Measurements from ENCODE around the gene ITIH1. TPM values are rescaled to one million over a fixed set of nuclear protein-coding genes. Genes with fewer than 3 reads are reported as not detected.

ITIH1 gene
- total RNA-seq, 4 donors from 2014 or later = 0.39 TPM; not detected in 3

GRCh38 chr3:52810923-52811322 is 33.5 kb downstream of the ITIH1 start:
- H3K4me3 ChIP-seq (ENCODE audit: low read depth, poor library complexity, severe bottlenecking) = no peak overlapping the region
- intact Hi-C loops (cut with DNase I; ENCODE audit: low total_unique reads) = no loop called here
- 90% methylated on average over 11 of the region's 11 CpGs for WGBS, 2 donors
- no peak for DNase-seq (ENCODE audit: low spot score in 2 of 2)
- no peak for TF ChIP-seq POLR2A (IDR thresholded peaks at IDR 0.05)
- no peak for TF ChIP-seq CTCF (IDR thresholded peaks at IDR 0.05)

- WGBS, 2 donors = 78 to 80% methylated on average over 6 to 7 of the region's 7 CpGs
- TF ChIP-seq CTCF (IDR thresholded peaks at IDR 0.05) (no peak), POLR2A (IDR thresholded peaks at IDR 0.05) (no peak)
- intact Hi-C loops (cut with DNase I; ENCODE audit: low total_unique reads) = no loop called here
- no peak overlapping the region for H3K4me3 ChIP-seq (ENCODE audit: low read depth, poor library complexity, severe bottlenecking)
- DNase-seq (ENCODE audit: low spot score in 2 of 2) = no peak
These were observed 34.1 kb downstream of the ITIH1 start for GRCh38 chr3:52811452-52812011.

- no peak for DNase-seq (ENCODE audit: low spot score in 2 of 2)
- intact Hi-C loops (cut with DNase I; ENCODE audit: low total_unique reads) = no loop called here
- TF ChIP-seq POLR2A (IDR thresholded peaks at IDR 0.05) (no peak), CTCF (IDR thresholded peaks at IDR 0.05) (no peak)
- 87 to 91% methylated on average over 3 to 8 of the region's 8 CpGs for WGBS, 2 donors
- no peak overlapping the region for H3K4me3 ChIP-seq (ENCODE audit: low read depth, poor library complexity, severe bottlenecking)
These were observed 36.4 kb downstream of the ITIH1 start for GRCh38 chr3:52813810-52814209.

GRCh38 chr3:52816199-52816598 is 38.8 kb downstream of the ITIH1 start:
- no peak for DNase-seq (ENCODE audit: low spot score in 2 of 2)
- intact Hi-C loops (cut with DNase I; ENCODE audit: low total_unique reads) = no loop called here
- WGBS, 2 donors = 92 to 95% methylated on average over 6 of the region's 6 CpGs
- no peak overlapping the region for H3K4me3 ChIP-seq (ENCODE audit: low read depth, poor library complexity, severe bottlenecking)
- TF ChIP-seq POLR2A (IDR thresholded peaks at IDR 0.05) (no peak), CTCF (IDR thresholded peaks at IDR 0.05) (no peak)

GRCh38 chr3:52816654-52817053 is 39.3 kb downstream of the ITIH1 start:
- no peak overlapping the region for H3K4me3 ChIP-seq (ENCODE audit: low read depth, poor library complexity, severe bottlenecking)
- 84 to 96% methylated on average over 9 to 10 of the region's 10 CpGs for WGBS, 2 donors
- no peak for DNase-seq (ENCODE audit: low spot score in 2 of 2)
- TF ChIP-seq CTCF (IDR thresholded peaks at IDR 0.05) (no peak), POLR2A (IDR thresholded peaks at IDR 0.05) (no peak)
- intact Hi-C loops (cut with DNase I; ENCODE audit: low total_unique reads) = no loop called here

- WGBS, 2 donors = 94 to 97% methylated on average over 10 of the region's 10 CpGs
- H3K4me3 ChIP-seq (ENCODE audit: low read depth, poor library complexity, severe bottlenecking) = no peak overlapping the region
- TF ChIP-seq POLR2A (IDR thresholded peaks at IDR 0.05) (no peak), CTCF (IDR thresholded peaks at IDR 0.05) (no peak)
- intact Hi-C loops (cut with DNase I; ENCODE audit: low total_unique reads) = no loop called here
- DNase-seq (ENCODE audit: low spot score in 2 of 2) = no peak
These were observed 39.8 kb downstream of the ITIH1 start for GRCh38 chr3:52817221-52817620.
